GM23338 (cell line): ENCODE results near the gene DLGAP5. TPM values are rescaled to one million over a fixed set of nuclear protein-coding genes. Genes with fewer than 3 reads are reported as not detected.

Source experiments
- ATAC-seq: fragments of 200-7000 bp; cut with Tn5 transposase; 3 replicates; pipeline ENCODE4 v1.9.1; 2020
- DNase-seq: peaks from one replicate; pipeline ENCODE4 v3.0.0-alpha.2; 2015; ENCODE audit warnings: low spot score
- H2AFZ ChIP-seq: fragments of 200-600 bp; sonication (generic); 2 replicates; pipeline ENCODE4 v1.8.0; 2016; ENCODE audit warnings: antibody characterized with exemption, mild to moderate bottlenecking, moderate library complexity
- H3F3A ChIP-seq: fragments of 200-600 bp; sonication (generic); replicated peaks from 2 replicates; pipeline ENCODE4 v1.8.0; 2017; ENCODE audit warnings: antibody characterized with exemption, mixed run types, low read depth
- H3K27ac ChIP-seq: fragments of 200-600 bp; sonication (generic); 2 replicates; pipeline ENCODE4 v1.6.1; 2016; ENCODE audit warnings: low read depth
- H3K27me3 ChIP-seq: fragments of 200-600 bp; sonication (generic); 2 replicates; pipeline ENCODE4 v1.8.0; 2016; ENCODE audit warnings: mild to moderate bottlenecking, mixed run types, moderate library complexity; ENCODE audit not compliant: insufficient read depth
- H3K36me3 ChIP-seq: fragments of 200-600 bp; sonication (generic); 2 replicates; pipeline ENCODE4 v1.8.0; 2016; ENCODE audit warnings: mild to moderate bottlenecking; ENCODE audit not compliant: insufficient read depth
- H3K4me1 ChIP-seq: fragments of 200-600 bp; sonication (generic); 2 replicates; pipeline ENCODE4 v1.8.0; 2016; ENCODE audit warnings: mild to moderate bottlenecking, moderate library complexity; ENCODE audit not compliant: insufficient read depth
- H3K4me2 ChIP-seq: fragments of 200-600 bp; sonication (generic); 2 replicates; pipeline ENCODE4 v1.7.1; 2017; ENCODE audit warnings: mixed run types
- H3K4me3 ChIP-seq: fragments of 200-600 bp; sonication (generic); 2 replicates; pipeline ENCODE4 v1.6.1; 2016; ENCODE audit warnings: mixed run types
- H3K79me2 ChIP-seq: fragments of 200-600 bp; sonication (generic); replicated peaks from 2 replicates; pipeline ENCODE4 v1.8.0; 2017; ENCODE audit warnings: mild to moderate bottlenecking; ENCODE audit not compliant: insufficient read depth
- H3K9me2 ChIP-seq: fragments of 200-600 bp; sonication (generic); 2 replicates; pipeline ENCODE4 v1.8.0; 2017; ENCODE audit not compliant: insufficient read depth
- H4K20me1 ChIP-seq: fragments of 200-600 bp; sonication (generic); replicated peaks from 2 replicates; pipeline ENCODE4 v1.8.0; 2017; ENCODE audit warnings: mild to moderate bottlenecking; ENCODE audit not compliant: insufficient read depth
- H3K27ac Mint-ChIP-seq: 2 replicates; pipeline ENCODE4 v1.8.0; 2020; ENCODE audit warnings: inconsistent platforms, mild to moderate bottlenecking, moderate library complexity, mixed read lengths
- H3K27me3 Mint-ChIP-seq: 3 replicates; pipeline ENCODE4 v1.8.0; 2022; ENCODE audit warnings: low read depth, mild to moderate bottlenecking, moderate library complexity, mixed read lengths, inconsistent platforms; ENCODE audit not compliant: insufficient read depth, poor library complexity
- H3K36me3 Mint-ChIP-seq: 3 replicates; pipeline ENCODE4 v1.8.0; 2021; ENCODE audit warnings: low read depth, mild to moderate bottlenecking, inconsistent platforms, moderate library complexity, mixed read lengths
- H3K4me1 Mint-ChIP-seq: 3 replicates; pipeline ENCODE4 v1.8.0; 2020; ENCODE audit warnings: mild to moderate bottlenecking, inconsistent platforms, mixed read lengths
- H3K4me3 Mint-ChIP-seq: 3 replicates; pipeline ENCODE4 v1.8.0; 2021; ENCODE audit warnings: moderate library complexity, mild to moderate bottlenecking, inconsistent platforms, mixed read lengths
- H3K9me3 Mint-ChIP-seq: 3 replicates; pipeline ENCODE4 v1.8.0; 2020; ENCODE audit warnings: moderate library complexity, mild to moderate bottlenecking, inconsistent platforms, mixed read lengths
- EZH2 ChIP-seq: fragments of 200-600 bp; sonication (generic); IDR thresholded peaks from one replicate; pipeline ENCODE4 v1.8.0; 2017; ENCODE audit warnings: antibody characterized with exemption, mild to moderate bottlenecking, low read depth; ENCODE audit not compliant: unreplicated experiment
- EZH2phosphoT487 ChIP-seq: fragments of 200-600 bp; sonication (generic); IDR thresholded peaks from one replicate; pipeline ENCODE4 v1.8.1; 2018; ENCODE audit warnings: antibody characterized with exemption; ENCODE audit not compliant: unreplicated experiment
- NANOG ChIP-seq: IDR thresholded peaks from 2 replicates; pipeline ENCODE4 v1.6.1; 2016; ENCODE audit warnings: antibody characterized with exemption, borderline replicate concordance
- POLR2AphosphoS5 ChIP-seq: IDR thresholded peaks from 2 replicates; pipeline ENCODE4 v1.6.1; 2016; ENCODE audit warnings: antibody characterized with exemption, low read depth
- STAT1 ChIP-seq: IDR thresholded peaks from one replicate; pipeline ENCODE4 v1.6.1; 2016; ENCODE audit warnings: antibody characterized with exemption; ENCODE audit not compliant: unreplicated experiment
- polyA plus RNA-seq: library from polyadenylated mRNA; unstranded; fragments of >200 nt; fragmentation: Nextera tagmentation; extraction: Ambion mirVana; gene quantifications from 2 replicates; pipeline ENCODE4 v1.2.1, GENCODE V29; 2016
- total RNA-seq: library from RNA; depleted of rRNA; stranded (reverse); fragments of >200 nt; shearing (Covaris generic); gene quantifications from 2 replicates; pipeline ENCODE4 v1.2.3, GENCODE V29; 2014
- TF ChIP-seq, protein P1 (sequence below): IDR thresholded peaks from one replicate; pipeline ENCODE4 v1.6.1; 2018; ENCODE audit warnings: antibody characterized with exemption; ENCODE audit not compliant: unreplicated experiment
- TF ChIP-seq, protein P2 (sequence below), 2 experiments: fragments of 200-600 bp in 1 of 2; sonication (generic) in 1 of 2; conservative IDR thresholded peaks; 2 replicates each; pipeline versions ENCODE4 v1.5.1 to v1.6.1; 2016 to 2017; ENCODE audit warnings: antibody characterized with exemption in 2 of 2, low read depth in 2 of 2, mild to moderate bottlenecking in 2 of 2, moderate library complexity in 1 of 2
- TF ChIP-seq, protein P3 (sequence below): IDR thresholded peaks from 2 replicates; pipeline ENCODE4 v1.6.1; 2016; ENCODE audit warnings: antibody characterized with exemption

Gene DLGAP5
- total and polyA plus RNA-seq, 2 experiments from 2014 or later: 110 to 117 TPM

DNA sequence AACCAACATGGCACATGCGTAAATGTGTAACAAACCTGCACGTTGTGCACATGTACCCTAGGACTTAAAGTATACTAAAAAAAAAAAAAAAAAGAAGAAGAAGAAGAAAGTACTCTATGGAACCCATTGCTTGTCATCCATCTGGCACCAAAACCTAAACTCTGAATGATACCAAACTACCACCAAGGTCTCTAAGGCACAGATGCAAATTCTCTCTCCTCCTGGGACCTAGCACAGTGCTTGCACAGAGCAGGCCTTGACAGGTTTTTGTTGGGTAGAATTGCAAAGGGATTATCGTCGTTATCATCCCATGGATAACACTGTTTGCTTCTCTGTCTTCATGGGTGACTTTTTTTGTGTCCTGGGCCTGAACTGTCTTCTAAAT is 75.5 kb downstream of the DLGAP5 start (continued):
- TF ChIP-seq, protein P1, sequence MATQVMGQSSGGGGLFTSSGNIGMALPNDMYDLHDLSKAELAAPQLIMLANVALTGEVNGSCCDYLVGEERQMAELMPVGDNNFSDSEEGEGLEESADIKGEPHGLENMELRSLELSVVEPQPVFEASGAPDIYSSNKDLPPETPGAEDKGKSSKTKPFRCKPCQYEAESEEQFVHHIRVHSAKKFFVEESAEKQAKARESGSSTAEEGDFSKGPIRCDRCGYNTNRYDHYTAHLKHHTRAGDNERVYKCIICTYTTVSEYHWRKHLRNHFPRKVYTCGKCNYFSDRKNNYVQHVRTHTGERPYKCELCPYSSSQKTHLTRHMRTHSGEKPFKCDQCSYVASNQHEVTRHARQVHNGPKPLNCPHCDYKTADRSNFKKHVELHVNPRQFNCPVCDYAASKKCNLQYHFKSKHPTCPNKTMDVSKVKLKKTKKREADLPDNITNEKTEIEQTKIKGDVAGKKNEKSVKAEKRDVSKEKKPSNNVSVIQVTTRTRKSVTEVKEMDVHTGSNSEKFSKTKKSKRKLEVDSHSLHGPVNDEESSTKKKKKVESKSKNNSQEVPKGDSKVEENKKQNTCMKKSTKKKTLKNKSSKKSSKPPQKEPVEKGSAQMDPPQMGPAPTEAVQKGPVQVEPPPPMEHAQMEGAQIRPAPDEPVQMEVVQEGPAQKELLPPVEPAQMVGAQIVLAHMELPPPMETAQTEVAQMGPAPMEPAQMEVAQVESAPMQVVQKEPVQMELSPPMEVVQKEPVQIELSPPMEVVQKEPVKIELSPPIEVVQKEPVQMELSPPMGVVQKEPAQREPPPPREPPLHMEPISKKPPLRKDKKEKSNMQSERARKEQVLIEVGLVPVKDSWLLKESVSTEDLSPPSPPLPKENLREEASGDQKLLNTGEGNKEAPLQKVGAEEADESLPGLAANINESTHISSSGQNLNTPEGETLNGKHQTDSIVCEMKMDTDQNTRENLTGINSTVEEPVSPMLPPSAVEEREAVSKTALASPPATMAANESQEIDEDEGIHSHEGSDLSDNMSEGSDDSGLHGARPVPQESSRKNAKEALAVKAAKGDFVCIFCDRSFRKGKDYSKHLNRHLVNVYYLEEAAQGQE: no peak

DNA sequence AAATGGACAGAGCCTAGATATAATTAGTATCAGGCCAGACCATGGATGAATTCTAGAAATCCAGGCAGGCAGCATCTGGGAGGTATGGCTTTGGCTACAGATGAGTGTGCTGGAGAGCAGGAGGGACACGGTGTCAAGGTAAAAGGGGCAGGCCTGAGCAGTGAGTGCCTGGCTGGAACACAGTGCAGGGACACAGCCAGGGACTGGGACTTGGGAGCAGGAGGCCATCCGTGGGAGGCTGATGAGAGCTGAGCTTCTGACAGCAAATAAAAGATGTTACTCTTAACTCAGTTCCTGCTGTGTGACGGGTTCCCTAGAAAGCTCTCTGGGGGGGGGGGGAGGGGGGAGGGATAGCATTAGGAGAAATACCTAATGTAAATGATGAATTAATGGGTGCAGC is 75.9 kb downstream of the DLGAP5 start:
- H3K27me3 Mint-ChIP-seq: peaks cover 8% of the 10 kb centered on the region
- H3F3A ChIP-seq: no peaks in the 10 kb centered on the region
- H3K27ac ChIP-seq: no peak overlapping the region
- H3K36me3 ChIP-seq: no peaks in the 10 kb centered on the region
- no peak overlapping the region for H3K4me2 ChIP-seq
- TF ChIP-seq NANOG (no peak), STAT1 (no peak), EZH2 (no peak)
- TF ChIP-seq, protein P2, sequence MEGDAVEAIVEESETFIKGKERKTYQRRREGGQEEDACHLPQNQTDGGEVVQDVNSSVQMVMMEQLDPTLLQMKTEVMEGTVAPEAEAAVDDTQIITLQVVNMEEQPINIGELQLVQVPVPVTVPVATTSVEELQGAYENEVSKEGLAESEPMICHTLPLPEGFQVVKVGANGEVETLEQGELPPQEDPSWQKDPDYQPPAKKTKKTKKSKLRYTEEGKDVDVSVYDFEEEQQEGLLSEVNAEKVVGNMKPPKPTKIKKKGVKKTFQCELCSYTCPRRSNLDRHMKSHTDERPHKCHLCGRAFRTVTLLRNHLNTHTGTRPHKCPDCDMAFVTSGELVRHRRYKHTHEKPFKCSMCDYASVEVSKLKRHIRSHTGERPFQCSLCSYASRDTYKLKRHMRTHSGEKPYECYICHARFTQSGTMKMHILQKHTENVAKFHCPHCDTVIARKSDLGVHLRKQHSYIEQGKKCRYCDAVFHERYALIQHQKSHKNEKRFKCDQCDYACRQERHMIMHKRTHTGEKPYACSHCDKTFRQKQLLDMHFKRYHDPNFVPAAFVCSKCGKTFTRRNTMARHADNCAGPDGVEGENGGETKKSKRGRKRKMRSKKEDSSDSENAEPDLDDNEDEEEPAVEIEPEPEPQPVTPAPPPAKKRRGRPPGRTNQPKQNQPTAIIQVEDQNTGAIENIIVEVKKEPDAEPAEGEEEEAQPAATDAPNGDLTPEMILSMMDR (conservative IDR thresholded peaks at IDR 0.05; ENCODE audit: low read depth in 2 of 2): no peak
- TF ChIP-seq, protein P3, sequence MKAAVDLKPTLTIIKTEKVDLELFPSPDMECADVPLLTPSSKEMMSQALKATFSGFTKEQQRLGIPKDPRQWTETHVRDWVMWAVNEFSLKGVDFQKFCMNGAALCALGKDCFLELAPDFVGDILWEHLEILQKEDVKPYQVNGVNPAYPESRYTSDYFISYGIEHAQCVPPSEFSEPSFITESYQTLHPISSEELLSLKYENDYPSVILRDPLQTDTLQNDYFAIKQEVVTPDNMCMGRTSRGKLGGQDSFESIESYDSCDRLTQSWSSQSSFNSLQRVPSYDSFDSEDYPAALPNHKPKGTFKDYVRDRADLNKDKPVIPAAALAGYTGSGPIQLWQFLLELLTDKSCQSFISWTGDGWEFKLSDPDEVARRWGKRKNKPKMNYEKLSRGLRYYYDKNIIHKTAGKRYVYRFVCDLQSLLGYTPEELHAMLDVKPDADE: no peak
- H2AFZ ChIP-seq: no peak overlapping the region
- H3K4me1 Mint-ChIP-seq: peaks cover 8% of the 10 kb centered on the region; the same call in 2 of the 3 replicates
- H3K79me2 ChIP-seq: no peaks in the 10 kb centered on the region
- no peak overlapping the region for H3K4me3 ChIP-seq
- no peak overlapping the region for H3K4me3 Mint-ChIP-seq
- H3K27me3 ChIP-seq: no peaks in the 10 kb centered on the region
- no peaks in the 10 kb centered on the region for H3K36me3 Mint-ChIP-seq
- DNase-seq: no peak
- no peaks in the 10 kb centered on the region for H3K4me1 ChIP-seq
- H3K27ac Mint-ChIP-seq: no peak overlapping the region
- ATAC-seq: no peak; the same call in 2 of the 3 replicates
- H4K20me1 ChIP-seq: no peaks in the 10 kb centered on the region
- no peaks in the 10 kb centered on the region for H3K9me3 Mint-ChIP-seq
- no peaks in the 10 kb centered on the region for H3K9me2 ChIP-seq

DNA sequence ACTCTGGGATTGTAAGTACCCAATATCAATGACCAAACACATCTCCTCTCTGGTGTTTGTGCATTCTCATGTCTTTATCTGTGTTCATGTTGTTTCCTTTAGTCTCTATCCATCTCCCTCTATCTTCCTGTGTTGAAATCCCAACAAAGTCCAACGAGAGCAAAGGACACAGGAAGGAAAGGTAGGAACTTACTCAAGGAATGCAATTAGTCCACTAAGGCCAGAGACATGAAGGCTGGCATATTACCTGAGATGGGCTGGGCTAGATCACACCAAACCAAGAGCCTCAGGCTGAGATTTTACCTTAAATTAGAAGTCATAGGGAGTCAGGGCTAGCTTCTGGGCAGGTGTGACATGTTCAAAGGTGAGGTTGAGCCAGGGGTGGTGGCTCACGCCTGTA is 76.7 kb downstream of the DLGAP5 start:
- Mint-ChIP-seq H3K27ac (no peak overlapping the region), H3K4me1 (peaks cover 8% of the 10 kb centered on the region; the same call in 2 of the 3 replicates), H3K9me3 (no peaks in the 10 kb centered on the region), H3K27me3 (peaks cover 8% of the 10 kb centered on the region), H3K36me3 (no peaks in the 10 kb centered on the region), H3K4me3 (no peak overlapping the region)
- H3K4me1 ChIP-seq: no peaks in the 10 kb centered on the region
- H2AFZ ChIP-seq: no peak overlapping the region
- DNase-seq (no peak), ATAC-seq (no peak)
- no peak overlapping the region for H3K4me2 ChIP-seq
- no peaks in the 10 kb centered on the region for H3K27me3 ChIP-seq
- no peaks in the 10 kb centered on the region for H4K20me1 ChIP-seq
- H3K4me3 ChIP-seq: no peak overlapping the region
- H3K79me2 ChIP-seq: no peaks in the 10 kb centered on the region
- H3K9me2 ChIP-seq: no peaks in the 10 kb centered on the region
- no peak overlapping the region for H3K27ac ChIP-seq
- TF ChIP-seq STAT1 (no peak), POLR2AphosphoS5 (no peak), EZH2phosphoT487 (no peak), NANOG (no peak)
- TF ChIP-seq, protein P1: no peak
- no peaks in the 10 kb centered on the region for H3F3A ChIP-seq
- H3K36me3 ChIP-seq: no peaks in the 10 kb centered on the region
